PC-9 (cell line): Measurements from ENCODE around the gene IL2RA. TPM values are rescaled to one million over a fixed set of nuclear protein-coding genes. Genes with fewer than 3 reads are reported as not detected.
A peak's percentile ranks its signal among the peaks of the same experiment; 100 is the strongest.

Experiments
- BruUV-seq: library from RNA; stranded (reverse); fragments of 400-500 nt; replicated peaks from 2 replicates; lab custom pipeline; 2021; lab: Mats Ljungman, UMichigan
- CTCF ChIA-PET: fragments of 300-600 bp; sonication (Branson Sonifier 250); formaldehyde crosslinking; loops from one replicate; lab custom pipeline; 2022; ENCODE audit warnings: antibody characterized with exemption; lab: Charles Lee
- POLR2A ChIA-PET: fragments of 300-600 bp; sonication (Branson Sonifier 250); formaldehyde crosslinking; loops from one replicate; lab custom pipeline; 2022; ENCODE audit warnings: antibody characterized with exemption; ENCODE audit not compliant: unreplicated experiment; lab: Charles Lee
- DNase-seq, 2 experiments: peaks; one replicate each; pipeline versions ENCODE4 v3.0.0 to v3.0.0-alpha.2; 2015 to 2022; ENCODE audit warnings: mixed read lengths in 1 of 2
- H2AFZ ChIP-seq: fragments of 200-600 bp; sonication (generic); 2 replicates; pipeline ENCODE4 v1.8.1; 2017; ENCODE audit warnings: antibody characterized with exemption
- H3F3A ChIP-seq: fragments of 200-600 bp; sonication (generic); 2 replicates; pipeline ENCODE4 v1.8.1; 2017; ENCODE audit warnings: antibody characterized with exemption, mild to moderate bottlenecking, low read depth; ENCODE audit not compliant: insufficient read depth
- H3K27ac ChIP-seq: fragments of 200-600 bp; sonication (generic); 2 replicates; pipeline ENCODE4 v1.6.1; 2016; ENCODE audit warnings: mixed run types
- H3K27me3 ChIP-seq: fragments of 200-600 bp; sonication (generic); 2 replicates; pipeline ENCODE4 v1.6.1; 2016; ENCODE audit warnings: low read depth, mixed run types; ENCODE audit not compliant: insufficient read depth
- H3K36me3 ChIP-seq: fragments of 200-600 bp; sonication (generic); 2 replicates; pipeline ENCODE4 v1.6.1; 2016; ENCODE audit warnings: low read depth, mixed run types
- H3K4me1 ChIP-seq: fragments of 200-600 bp; sonication (generic); replicated peaks from 2 replicates; pipeline ENCODE4 v1.6.1; 2016; ENCODE audit warnings: mixed run types; ENCODE audit not compliant: insufficient read depth
- H3K4me2 ChIP-seq: fragments of 200-600 bp; sonication (generic); 2 replicates; pipeline ENCODE4 v1.6.1; 2017; ENCODE audit warnings: mixed run types
- H3K4me3 ChIP-seq: fragments of 200-600 bp; sonication (generic); 2 replicates; pipeline ENCODE4 v1.6.1; 2016; ENCODE audit warnings: mixed run types
- H3K79me2 ChIP-seq: fragments of 200-600 bp; sonication (generic); 2 replicates; pipeline ENCODE4 v1.6.1; 2017; ENCODE audit warnings: low read depth, mixed run types
- H3K9me2 ChIP-seq: fragments of 200-600 bp; sonication (generic); 2 replicates; pipeline ENCODE4 v1.8.1; 2017; ENCODE audit warnings: mild to moderate bottlenecking; ENCODE audit not compliant: insufficient read depth
- H3K9me3 ChIP-seq: fragments of 200-600 bp; sonication (generic); 2 replicates; pipeline ENCODE4 v1.8.1; 2016; ENCODE audit warnings: low read depth; ENCODE audit not compliant: insufficient read depth
- H4K20me1 ChIP-seq: fragments of 200-600 bp; sonication (generic); 2 replicates; pipeline ENCODE4 v1.8.1; 2017; ENCODE audit not compliant: insufficient read depth
- CTCF ChIP-seq: fragments of 200-600 bp; sonication (generic); conservative IDR thresholded peaks from 2 replicates; pipeline ENCODE4 v1.6.1; 2017; ENCODE audit warnings: mixed run types, antibody characterized with exemption, mild to moderate bottlenecking, moderate library complexity
- EZH2 ChIP-seq: fragments of 200-600 bp; sonication (generic); IDR thresholded peaks from 2 replicates; pipeline ENCODE4 v1.8.0; 2017; ENCODE audit warnings: antibody characterized with exemption, low read depth
- intact Hi-C: fragments of 100-400 bp; cut with micrococcal nuclease; formaldehyde crosslinking; loops from one replicate; pipeline ENCODE4 v1.10.0; 2022; ENCODE audit not compliant: unreplicated experiment
- total RNA-seq: library from RNA; stranded (reverse); gene quantifications from 2 replicates; pipeline ENCODE4 v1.2.3, GENCODE V29; 2021

The IL2RA gene
- total RNA-seq, 1 experiment from 2014 or later = not detected

GRCh38 chr10:5977471-5978229 lies 84.5 kb downstream of the IL2RA start, which contains the start of gene IL15RA:
IL15RA (minus strand) TSS chr10:5977543; CDS start chr10:5977492, 51 bp downstream.
- intact Hi-C loops = loop anchor here (2.0 kb wide), 1 partner anchor 19 kb away; no protein-coding TSS in a partner anchor
- H3K4me2 ChIP-seq = peak within 1 kb of the TSS; percentile 85
- TSS peak; percentile 52 for BruUV-seq
- ChIA-PET CTCF (interaction anchor here (0.6 to 0.7 kb wide), 2 partner anchors 225 to 1423 kb away, joined by 3 read pairs; no protein-coding TSS in a partner anchor), POLR2A (interaction anchor here (0.6 kb wide), 1 partner anchor 88 kb away, joined by 5 read pairs; the partner anchor contains the start of genes ANKRD16 and FBH1)
- peak within 1 kb of the TSS; percentile 91 for H2AFZ ChIP-seq
- TF ChIP-seq EZH2 = no peak
- TF ChIP-seq CTCF = no peak
- no peaks in the 10 kb centered on the region for H3K36me3 ChIP-seq
- no peaks in the 10 kb centered on the region for H3K27me3 ChIP-seq
- DNase-seq = peak; percentile 70 to 87
- no peaks in the 10 kb centered on the region for H3F3A ChIP-seq
- H3K27ac ChIP-seq = peak within 1 kb of the TSS; percentile 6; the same call in 1 of the 2 replicates
- no peaks in the 10 kb centered on the region for H3K9me2 ChIP-seq
- peaks cover 7% of the 10 kb centered on the region; the same call in 1 of the 2 replicates for H3K79me2 ChIP-seq
- H4K20me1 ChIP-seq = no peaks in the 10 kb centered on the region
- H3K9me3 ChIP-seq = no peaks in the 10 kb centered on the region
- no peaks in the 10 kb centered on the region for H3K4me1 ChIP-seq
- peak within 1 kb of the TSS; percentile 70 for H3K4me3 ChIP-seq

- H3K9me2 ChIP-seq = no peaks in the 10 kb centered on the region
- intact Hi-C loops = loop anchor here (2.0 kb wide), 1 partner anchor 18 kb away; no protein-coding TSS in a partner anchor
- H2AFZ ChIP-seq = peak overlapping the region; percentile 91
- H3K4me3 ChIP-seq = peak overlapping the region; percentile 70
- peaks cover 7% of the 10 kb centered on the region; the same call in 1 of the 2 replicates for H3K79me2 ChIP-seq
- peak overlapping the region; percentile 6; the same call in 1 of the 2 replicates for H3K27ac ChIP-seq
- BruUV-seq = no TSS peak
- H3K4me2 ChIP-seq = peak overlapping the region; percentile 85
- no peaks in the 10 kb centered on the region for H3K36me3 ChIP-seq
- TF ChIP-seq CTCF (no peak), EZH2 (no peak)
- H3F3A ChIP-seq = no peaks in the 10 kb centered on the region
- DNase-seq = peak in 1 of 2 experiments; percentile 42
- POLR2A ChIA-PET = interaction anchor here (0.5 to 0.7 kb wide), 3 partner anchors 65 to 338 kb away, joined by 3 to 7 read pairs (median 5); partner anchors contain the start of genes ANKRD16 and FBH1
- H3K4me1 ChIP-seq = 0 out of 2 replicates have a peak, but pooled peaks cover 2% of the 10 kb centered on the region
- CTCF ChIA-PET = interaction anchor here (0.6 kb wide), 1 partner anchor 1424 kb away, joined by 3 read pairs; no protein-coding TSS in a partner anchor
- no peaks in the 10 kb centered on the region for H4K20me1 ChIP-seq
- H3K27me3 ChIP-seq = no peaks in the 10 kb centered on the region
- H3K9me3 ChIP-seq = no peaks in the 10 kb centered on the region
Observed at GRCh38 chr10:5976512-5977470, 85.4 kb downstream of the IL2RA start.
